Measurements from ENCODE around the gene SLC2A4. TPM values are rescaled to one million over a fixed set of nuclear protein-coding genes. Genes with fewer than 3 reads are reported as not detected.

Gene SLC2A4
- total and polyA plus RNA-seq, 9 donors, result 0.83 to 9.8 (median 3.4) TPM

DNA sequence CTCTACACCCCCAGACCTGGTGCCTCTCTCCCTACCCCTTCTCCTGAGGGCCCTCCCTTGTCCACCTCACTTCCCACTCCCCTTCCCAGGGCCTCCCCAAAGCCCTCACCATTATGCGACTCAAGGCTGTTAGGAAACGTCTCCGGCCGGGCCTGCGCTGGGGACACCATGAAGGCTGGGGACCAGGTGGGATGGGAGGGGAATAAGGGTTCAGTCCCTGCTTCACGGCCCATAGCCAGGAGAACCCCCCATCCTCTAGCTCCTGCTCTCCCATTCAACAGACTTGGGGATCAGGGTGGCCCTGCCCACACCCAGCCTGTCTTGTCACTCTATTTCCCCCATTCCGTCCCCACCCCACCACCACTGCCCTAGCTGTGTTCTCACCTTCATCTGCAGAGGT is 45.5 kb downstream of the SLC2A4 start:
- peaks cover 5% of the 10 kb centered on the region for H3K4me1 ChIP-seq (ENCODE audit: insufficient read depth)
- no peak overlapping the region for H3K4me3 ChIP-seq
- no peak overlapping the region for H3K27ac ChIP-seq
- no peak for DNase-seq
- no peaks in the 10 kb centered on the region for H3K9me3 ChIP-seq
- TF ChIP-seq, protein P1, sequence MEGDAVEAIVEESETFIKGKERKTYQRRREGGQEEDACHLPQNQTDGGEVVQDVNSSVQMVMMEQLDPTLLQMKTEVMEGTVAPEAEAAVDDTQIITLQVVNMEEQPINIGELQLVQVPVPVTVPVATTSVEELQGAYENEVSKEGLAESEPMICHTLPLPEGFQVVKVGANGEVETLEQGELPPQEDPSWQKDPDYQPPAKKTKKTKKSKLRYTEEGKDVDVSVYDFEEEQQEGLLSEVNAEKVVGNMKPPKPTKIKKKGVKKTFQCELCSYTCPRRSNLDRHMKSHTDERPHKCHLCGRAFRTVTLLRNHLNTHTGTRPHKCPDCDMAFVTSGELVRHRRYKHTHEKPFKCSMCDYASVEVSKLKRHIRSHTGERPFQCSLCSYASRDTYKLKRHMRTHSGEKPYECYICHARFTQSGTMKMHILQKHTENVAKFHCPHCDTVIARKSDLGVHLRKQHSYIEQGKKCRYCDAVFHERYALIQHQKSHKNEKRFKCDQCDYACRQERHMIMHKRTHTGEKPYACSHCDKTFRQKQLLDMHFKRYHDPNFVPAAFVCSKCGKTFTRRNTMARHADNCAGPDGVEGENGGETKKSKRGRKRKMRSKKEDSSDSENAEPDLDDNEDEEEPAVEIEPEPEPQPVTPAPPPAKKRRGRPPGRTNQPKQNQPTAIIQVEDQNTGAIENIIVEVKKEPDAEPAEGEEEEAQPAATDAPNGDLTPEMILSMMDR (IDR thresholded peaks at IDR 0.05), result no peak
- TF ChIP-seq EP300 (IDR thresholded peaks at IDR 0.05), result no peak
- TF ChIP-seq POLR2A (IDR thresholded peaks at IDR 0.05), result no peak
- H3K36me3 ChIP-seq, result no peaks in the 10 kb centered on the region
- intact Hi-C loops (cut with DNase I), result no loop called here
- WGBS, 3 donors, result 78 to 88% (median 85%) methylated on average over 7 of the region's 7 CpGs
- H3K27me3 ChIP-seq, result no peaks in the 10 kb centered on the region

DNA sequence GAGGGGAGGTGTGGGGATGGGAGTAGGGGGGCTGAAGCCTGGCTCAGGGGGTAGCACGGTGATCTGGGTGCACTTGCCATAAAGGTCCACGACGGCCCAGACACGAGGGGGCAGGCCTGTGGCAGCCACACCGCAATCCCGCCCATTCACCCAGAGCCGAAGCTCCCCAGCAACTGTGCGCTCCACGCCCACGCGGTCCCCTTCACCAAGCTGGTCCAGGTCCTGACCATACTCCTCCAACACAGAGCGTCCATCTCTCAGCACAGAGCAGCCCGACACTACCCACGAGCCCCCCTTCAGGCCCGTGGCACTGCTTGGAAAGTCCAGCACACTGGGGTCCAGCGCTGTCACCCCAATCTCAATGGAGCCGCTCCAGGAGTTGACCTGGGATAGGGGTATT is 46.0 kb downstream of the SLC2A4 start:
- TF ChIP-seq POLR2A (IDR thresholded peaks at IDR 0.05), result no peak
- Histone ChIP-seq H3K4me3 (no peak overlapping the region), H3K9me3 (no peaks in the 10 kb centered on the region), H3K27me3 (no peaks in the 10 kb centered on the region), H3K36me3 (no peaks in the 10 kb centered on the region), H3K27ac (no peak overlapping the region), H3K4me1 (ENCODE audit: insufficient read depth) (peaks cover 5% of the 10 kb centered on the region)
- intact Hi-C loops (cut with DNase I), result no loop called here
- 77 to 79% (median 78%) methylated on average over 17 of the region's 17 CpGs for WGBS, 3 donors
- no peak for DNase-seq

DNA sequence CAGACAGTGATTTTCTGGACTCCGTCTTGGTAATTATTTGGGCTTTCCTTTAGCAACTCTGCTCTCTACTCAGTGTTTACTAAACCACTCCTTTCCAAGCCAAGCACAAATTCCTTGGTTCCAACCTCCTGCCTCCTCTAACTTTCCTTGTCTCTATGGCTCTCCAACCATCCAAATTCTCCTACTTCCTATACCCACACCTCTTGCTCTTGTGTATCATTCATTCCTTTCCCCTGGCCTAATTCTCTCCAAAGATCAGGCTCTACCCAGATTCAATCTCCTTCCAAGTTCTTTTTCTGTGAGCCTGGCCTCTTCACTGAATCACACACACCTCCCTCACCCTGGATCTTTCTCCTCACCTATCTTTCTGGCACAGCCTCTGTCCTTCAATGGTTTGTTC is 46.5 kb downstream of the SLC2A4 start:
- no peak for DNase-seq
- H3K27ac ChIP-seq, result no peak overlapping the region
- intact Hi-C loops (cut with DNase I), result no loop called here
- TF ChIP-seq POLR2A (IDR thresholded peaks at IDR 0.05) (no peak), EP300 (IDR thresholded peaks at IDR 0.05) (no peak)
- TF ChIP-seq, protein P1 (IDR thresholded peaks at IDR 0.05), result no peak
- no peaks in the 10 kb centered on the region for H3K9me3 ChIP-seq
- H3K36me3 ChIP-seq, result no peaks in the 10 kb centered on the region
- no peak overlapping the region for H3K4me3 ChIP-seq
- peaks cover 5% of the 10 kb centered on the region for H3K4me1 ChIP-seq (ENCODE audit: insufficient read depth)
- 48 to 74% (median 63%) methylated on average over 1 of the region's 1 CpG for WGBS, 3 donors
- H3K27me3 ChIP-seq, result no peaks in the 10 kb centered on the region

DNA sequence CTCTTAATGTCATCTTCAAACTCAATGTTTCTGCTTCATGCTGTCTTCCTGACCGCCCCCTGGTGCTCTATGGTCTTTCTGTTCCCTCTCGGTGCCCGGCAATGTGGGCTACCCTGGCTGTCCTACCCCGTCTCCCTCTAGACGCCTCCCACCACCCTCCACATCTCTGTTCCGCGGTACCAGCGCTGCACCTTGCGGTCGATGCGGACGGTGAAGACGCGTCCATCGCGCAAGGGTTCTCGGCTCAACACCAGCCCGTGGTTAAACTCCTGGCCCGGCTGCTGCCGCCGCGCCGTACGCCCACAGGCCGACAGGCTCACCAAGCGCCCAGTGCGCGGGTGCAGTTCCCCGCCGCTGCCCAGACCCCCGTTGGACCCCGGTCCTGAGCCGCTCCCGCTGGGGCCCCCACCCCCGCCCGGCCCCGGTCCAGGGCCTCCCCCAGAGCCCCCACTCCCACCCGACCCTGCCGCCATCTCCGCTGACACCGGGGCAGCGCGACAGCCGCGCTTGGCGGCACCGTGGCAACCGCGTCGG is 47.4 kb downstream of the SLC2A4 start, which contains the start of gene NEURL4:
TSS of gene NEURL4 (minus strand) at position 496 of the 534 bp plus-strand sequence. CDS start at position 473, 23 bp downstream.
- Histone ChIP-seq H3K27ac (peak within 1 kb of the TSS; percentile 81 to 86), H3K4me1 (ENCODE audit: insufficient read depth) (peaks cover 5% of the 10 kb centered on the region), H3K36me3 (no peaks in the 10 kb centered on the region), H3K9me3 (no peaks in the 10 kb centered on the region), H3K27me3 (no peaks in the 10 kb centered on the region), H3K4me3 (peak within 1 kb of the TSS; percentile 95)
- DNase-seq, result no peak
- intact Hi-C loops (cut with DNase I), result no loop called here
- WGBS, 3 donors, result 0 to 1% (median 0%) methylated on average over 24 to 50 of the region's 50 CpGs
- TF ChIP-seq EP300 (IDR thresholded peaks at IDR 0.05) (no peak), POLR2A (IDR thresholded peaks at IDR 0.05) (no peak)
- TF ChIP-seq, protein P1 (IDR thresholded peaks at IDR 0.05), result no peak

DNA sequence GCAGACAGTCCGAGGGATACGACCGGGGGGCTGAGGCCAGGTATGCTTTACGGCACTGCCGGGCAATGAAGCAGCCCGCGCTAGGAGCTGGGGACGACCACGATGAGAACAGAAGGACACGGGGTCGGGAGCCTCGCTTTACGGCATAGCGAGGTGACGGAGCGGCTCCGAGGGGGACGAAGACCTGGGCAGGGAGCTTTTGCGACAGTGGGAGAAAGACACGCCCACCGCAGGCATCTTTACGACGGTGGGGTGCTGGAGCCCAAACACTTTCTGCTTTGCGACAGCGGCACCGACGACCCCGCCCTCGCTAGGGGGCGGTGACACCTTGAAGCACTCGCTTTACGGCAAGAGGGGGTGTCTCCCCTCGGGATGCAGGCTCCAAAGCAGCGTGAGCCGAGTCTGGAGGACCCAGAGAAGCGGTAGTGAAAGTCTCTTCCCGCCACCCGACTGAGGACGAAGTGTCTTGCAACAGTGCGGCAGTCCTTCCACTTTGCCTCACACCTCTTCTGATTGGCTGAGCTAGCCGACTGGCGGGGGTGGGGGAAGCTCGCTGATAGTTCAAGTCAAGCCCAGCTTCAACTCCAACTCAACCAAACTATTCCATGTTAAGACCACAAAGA is 48.0 kb downstream of the SLC2A4 start:
- Histone ChIP-seq H3K9me3 (no peaks in the 10 kb centered on the region), H3K4me3 (peak overlapping the region; percentile 95), H3K36me3 (no peaks in the 10 kb centered on the region), H3K4me1 (ENCODE audit: insufficient read depth) (peaks cover 5% of the 10 kb centered on the region), H3K27ac (peak overlapping the region; percentile 81 to 86), H3K27me3 (no peaks in the 10 kb centered on the region)
- DNase-seq, result peak; percentile 99
- intact Hi-C loops (cut with DNase I), result no loop called here
- WGBS, 3 donors, result 0% methylated on average over 28 to 43 of the region's 43 CpGs
- TF ChIP-seq POLR2A (IDR thresholded peaks at IDR 0.05), result peak; percentile 84
- TF ChIP-seq, protein P1 (IDR thresholded peaks at IDR 0.05), result no peak
